ENCODE data around the gene GGCT.

DNA sequence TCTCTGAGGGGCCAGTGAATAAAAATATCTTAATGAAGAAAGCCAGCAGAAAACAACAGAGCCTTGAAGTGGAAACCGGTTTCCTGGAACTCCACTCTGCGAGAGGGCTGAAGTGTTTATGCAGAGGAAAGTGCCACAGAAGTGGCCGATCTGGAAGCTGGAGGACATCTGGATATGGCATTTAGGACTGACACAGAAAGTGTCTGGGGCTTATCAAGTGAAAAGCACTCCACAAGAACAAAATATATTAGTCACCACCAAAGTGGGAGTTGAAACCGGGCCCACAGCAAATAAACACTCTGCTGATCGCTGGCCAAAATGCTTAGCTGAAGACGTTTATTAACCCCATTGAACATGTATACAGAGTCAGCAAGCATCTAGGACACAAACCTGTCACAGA lies 33.9 kb downstream of the GGCT start:
- TF ChIP-seq POLR2A (IDR thresholded peaks at IDR 0.05) (no peak), CTCF (IDR thresholded peaks at IDR 0.05 in 4 of 5, conservative IDR thresholded peaks at IDR 0.05 in 1 of 5) (no peak)

All from gastrocnemius medialis (tissue), 4 donors.